Mononuclear cell (primary cell): Measurements from ENCODE around the gene LIMS1. TPM values are rescaled to one million over a fixed set of nuclear protein-coding genes. Genes with fewer than 3 reads are reported as not detected.

Experiments
- H3K27me3 ChIP-seq: 2 replicates; pipeline ENCODE4 v1.6.0; 2011; ENCODE audit warnings: low read length, control low read depth; ENCODE audit not compliant: insufficient read depth
- H3K4me1 ChIP-seq: 2 replicates; pipeline ENCODE4 v1.5.1; 2011; ENCODE audit warnings: mild to moderate bottlenecking, low read length, control low read depth; ENCODE audit not compliant: insufficient read depth
- H3K4me3 ChIP-seq: 2 replicates; pipeline ENCODE4 v1.5.1; 2011; ENCODE audit warnings: mild to moderate bottlenecking, low read length, moderate library complexity
- H3K9me3 ChIP-seq: 2 replicates; pipeline ENCODE4 v1.5.1; 2011; ENCODE audit warnings: low read depth, mild to moderate bottlenecking, control low read depth, low read length
- total RNA-seq: library from RNA; depleted of rRNA; stranded (reverse); fragments of >200 nt; gene quantifications from one replicate; pipeline ENCODE4 v1.2.3, GENCODE V29; 2012

The LIMS1 gene
- total RNA-seq, 1 donor, result 92.7 TPM

DNA sequence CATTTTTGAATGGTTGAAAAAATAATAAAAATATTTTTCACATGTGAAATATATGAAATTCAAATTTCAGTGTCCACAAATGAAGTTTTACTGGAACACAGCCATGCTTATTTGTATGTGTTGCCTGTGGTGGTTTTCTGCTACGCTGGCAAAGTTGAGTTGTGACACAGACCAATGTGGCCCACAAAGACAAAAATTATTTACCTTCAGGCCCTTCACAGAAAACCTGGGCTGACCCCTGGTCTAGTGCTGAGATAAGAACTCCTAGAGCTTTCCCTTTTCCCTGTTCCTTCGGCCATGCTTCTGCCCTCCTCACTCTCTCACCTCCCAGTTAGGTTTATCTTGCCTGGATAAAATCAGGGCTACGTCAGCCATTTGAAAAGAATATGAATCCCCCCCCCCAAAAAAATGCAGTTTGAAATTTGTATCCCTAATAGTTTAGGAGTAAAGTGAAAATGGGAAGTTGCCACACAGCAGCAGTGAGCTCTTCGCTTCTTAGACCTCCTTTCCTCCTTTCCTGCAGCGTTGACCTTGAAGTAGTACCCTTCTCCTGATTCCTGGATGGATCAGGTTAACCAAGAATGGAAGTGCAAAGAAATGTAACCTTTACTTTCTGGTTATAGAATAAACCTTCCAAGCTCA is 91.0 kb downstream of the LIMS1 start:
- Histone ChIP-seq H3K9me3 (no peaks in the 10 kb centered on the region), H3K4me3 (no peak overlapping the region), H3K27me3 (no peaks in the 10 kb centered on the region), H3K4me1 (peaks cover 33% of the 10 kb centered on the region)

DNA sequence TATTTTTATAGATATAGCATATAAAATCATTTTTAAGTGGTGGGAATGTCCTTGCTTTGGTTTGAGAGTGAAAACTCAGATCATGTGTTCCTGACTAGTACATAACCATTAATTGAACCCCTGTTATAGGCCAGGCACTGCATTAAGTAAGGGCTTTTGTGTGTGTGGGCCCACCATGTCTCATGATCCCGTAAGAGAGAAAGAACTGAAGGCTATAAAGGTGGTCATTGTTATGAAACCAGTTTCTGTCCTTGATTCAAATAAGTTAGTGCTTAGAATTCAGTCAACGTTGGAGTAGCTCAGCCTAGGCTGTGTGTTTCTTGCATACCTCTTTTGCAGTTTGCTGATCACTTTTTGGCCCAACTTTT is 91.5 kb downstream of the LIMS1 start:
- Histone ChIP-seq H3K27me3 (no peaks in the 10 kb centered on the region), H3K9me3 (no peaks in the 10 kb centered on the region), H3K4me3 (no peak overlapping the region), H3K4me1 (peaks cover 28% of the 10 kb centered on the region)

DNA sequence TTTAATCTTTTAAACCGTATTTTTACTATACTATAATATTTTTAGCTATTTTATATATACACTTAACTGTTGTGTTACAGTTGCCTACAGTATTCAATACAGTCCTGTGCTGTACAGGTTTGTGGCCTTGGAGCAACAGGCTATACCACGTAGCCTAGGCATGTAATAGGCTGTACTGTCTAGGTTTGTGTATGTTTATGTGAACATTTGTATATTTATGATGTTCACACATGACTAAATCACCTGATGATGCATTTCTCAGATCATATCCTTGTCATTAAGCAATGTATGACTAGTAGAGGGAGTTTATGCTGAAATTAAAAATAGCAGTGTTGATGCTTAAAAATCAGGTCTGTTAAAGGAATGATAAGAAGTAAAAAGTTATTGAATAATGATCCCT is 92.7 kb downstream of the LIMS1 start:
- no peak overlapping the region for H3K4me3 ChIP-seq
- no peaks in the 10 kb centered on the region for H3K9me3 ChIP-seq
- no peaks in the 10 kb centered on the region for H3K27me3 ChIP-seq
- H3K4me1 ChIP-seq, result peaks cover 18% of the 10 kb centered on the region

DNA sequence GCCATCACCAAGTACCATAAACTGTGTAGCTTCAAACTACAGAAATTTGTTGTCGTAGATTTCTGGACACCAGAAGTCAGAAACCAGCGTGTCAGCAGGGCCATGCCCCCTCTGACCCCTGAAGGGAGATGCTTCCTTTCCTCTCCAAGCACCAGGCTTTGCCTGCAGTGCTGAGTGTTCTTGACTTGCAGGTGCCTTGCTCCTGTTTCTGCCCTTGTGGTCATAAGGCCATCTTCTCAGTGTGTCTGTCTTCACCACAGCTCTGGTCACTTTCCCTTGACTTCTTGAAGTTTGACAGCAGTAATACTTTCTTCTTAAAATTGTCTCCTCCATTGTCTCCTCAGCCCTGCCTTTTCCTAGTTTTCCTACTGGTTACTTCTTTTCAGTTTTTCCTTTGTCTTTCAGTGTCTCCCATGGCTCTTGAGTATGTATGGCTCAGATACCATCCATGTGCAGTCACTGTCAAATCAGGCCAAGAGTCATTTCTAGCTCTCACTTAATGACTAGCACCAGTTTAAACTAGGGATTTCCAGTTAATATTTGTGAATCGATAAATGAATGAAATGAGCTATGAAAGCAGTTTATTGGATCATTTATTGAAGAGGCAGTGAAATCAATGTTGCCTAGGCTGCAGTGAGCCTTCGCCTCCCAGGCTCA is 93.8 kb downstream of the LIMS1 start:
- Histone ChIP-seq H3K9me3 (no peaks in the 10 kb centered on the region), H3K27me3 (no peaks in the 10 kb centered on the region), H3K4me3 (no peak overlapping the region), H3K4me1 (peaks cover 18% of the 10 kb centered on the region)

GRCh38 chr2:108628936-108629335 is 94.7 kb downstream of the LIMS1 start:
- H3K4me1 ChIP-seq, result peaks cover 21% of the 10 kb centered on the region
- H3K27me3 ChIP-seq, result no peaks in the 10 kb centered on the region
- H3K9me3 ChIP-seq, result no peaks in the 10 kb centered on the region
- no peak overlapping the region for H3K4me3 ChIP-seq

DNA sequence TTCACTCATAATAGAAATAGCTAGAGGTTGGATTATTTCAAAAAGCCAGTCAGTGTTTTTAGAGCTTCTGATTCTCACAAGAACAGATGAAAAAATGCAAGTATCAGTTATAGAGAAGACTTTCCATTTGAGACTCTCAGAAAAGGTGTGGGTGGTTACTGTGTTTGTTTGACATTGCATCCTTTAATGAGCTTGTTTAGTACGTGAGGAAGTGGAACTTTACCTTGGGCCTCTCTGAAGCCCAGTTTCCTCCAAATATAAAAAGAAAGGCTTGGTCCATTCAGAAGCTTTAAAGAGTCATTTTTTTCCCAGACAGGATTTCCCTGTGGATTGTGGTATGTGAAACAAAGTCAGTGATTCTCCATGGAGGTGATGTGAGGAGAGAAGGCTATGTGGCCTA is 95.1 kb downstream of the LIMS1 start:
- Histone ChIP-seq H3K27me3 (no peaks in the 10 kb centered on the region), H3K4me1 (peaks cover 24% of the 10 kb centered on the region), H3K9me3 (no peaks in the 10 kb centered on the region), H3K4me3 (no peak overlapping the region)

DNA sequence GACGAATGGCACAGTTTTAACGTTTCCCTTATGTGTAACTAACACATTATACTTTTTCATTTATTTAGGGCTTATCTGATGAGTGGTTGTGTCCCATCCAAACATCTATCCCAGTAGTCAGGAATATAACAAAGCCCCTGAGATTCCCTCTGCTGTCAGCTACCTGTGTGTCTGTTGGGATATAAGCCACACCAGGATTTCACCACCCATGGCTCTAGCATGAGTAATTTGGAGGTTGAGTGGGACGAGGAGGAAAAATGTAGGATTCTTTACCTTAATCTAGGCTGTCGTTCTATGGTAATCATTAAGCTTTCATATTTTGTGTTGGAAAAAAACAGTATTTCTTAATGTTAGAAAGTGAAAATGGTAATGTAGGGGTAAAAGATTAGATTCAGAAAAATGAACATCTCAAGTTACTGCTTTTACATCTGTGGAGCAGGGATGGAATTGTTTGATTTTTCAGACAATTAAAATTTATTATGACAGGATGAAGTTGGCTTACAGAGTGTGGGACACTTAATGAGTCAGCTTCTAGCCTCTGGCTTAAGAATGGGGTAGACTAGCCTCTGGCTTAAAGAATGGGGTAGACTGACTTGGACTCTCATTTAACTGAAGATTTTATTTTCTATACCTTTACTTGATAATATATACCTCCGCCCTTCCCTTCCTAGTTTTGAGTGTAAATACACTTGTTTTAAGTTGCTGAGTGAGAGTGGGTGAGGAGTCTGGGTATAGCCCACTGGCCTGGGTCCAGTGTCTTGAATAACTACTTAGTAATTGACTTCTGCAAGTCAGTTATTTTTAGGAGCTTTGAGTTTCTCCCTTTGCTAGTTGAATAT is 96.5 kb downstream of the LIMS1 start:
- H3K4me1 ChIP-seq, result peaks cover 25% of the 10 kb centered on the region
- H3K4me3 ChIP-seq, result no peak overlapping the region
- H3K27me3 ChIP-seq, result no peaks in the 10 kb centered on the region
- H3K9me3 ChIP-seq, result no peaks in the 10 kb centered on the region

DNA sequence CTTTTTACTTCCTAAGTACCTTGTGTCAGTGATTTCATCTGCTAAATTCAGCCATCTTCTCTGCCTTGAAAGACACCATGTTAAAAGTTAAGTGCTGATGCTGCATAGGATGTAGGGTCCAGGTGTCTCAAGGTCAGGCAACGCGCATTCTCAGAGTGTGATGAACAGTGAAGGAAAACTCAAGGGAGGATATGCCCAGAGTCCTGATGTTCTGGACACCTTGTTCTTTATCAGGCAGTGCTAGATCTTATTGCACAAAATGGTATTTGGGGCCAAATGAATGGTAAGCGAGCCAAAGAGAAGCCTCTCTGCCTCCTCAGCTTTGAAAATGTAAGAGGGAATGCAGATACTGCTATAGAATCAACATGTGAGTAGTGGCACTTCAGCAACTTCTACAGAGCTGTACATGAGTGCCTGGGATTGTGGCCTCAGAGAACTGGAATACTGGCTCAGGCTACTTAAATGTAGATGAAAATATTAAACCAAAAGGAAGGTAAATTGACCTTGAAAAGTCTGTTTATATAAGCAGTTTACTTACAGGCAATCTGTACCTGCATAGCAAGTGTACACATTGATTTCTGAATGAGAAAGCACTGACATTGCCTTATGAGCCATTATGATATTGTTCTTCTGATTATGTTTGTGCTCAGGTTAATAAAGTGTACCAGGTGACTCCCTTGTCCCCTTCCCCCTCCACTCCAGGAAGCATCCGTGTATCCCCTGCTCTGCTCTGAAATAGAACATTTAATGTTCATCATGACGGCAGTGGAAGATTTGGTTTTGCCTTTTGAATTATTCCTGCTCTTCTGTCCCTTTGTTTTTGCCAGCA is 98.3 kb downstream of the LIMS1 start:
- no peak overlapping the region for H3K4me3 ChIP-seq
- peaks cover 38% of the 10 kb centered on the region for H3K4me1 ChIP-seq
- no peaks in the 10 kb centered on the region for H3K9me3 ChIP-seq
- no peaks in the 10 kb centered on the region for H3K27me3 ChIP-seq

DNA sequence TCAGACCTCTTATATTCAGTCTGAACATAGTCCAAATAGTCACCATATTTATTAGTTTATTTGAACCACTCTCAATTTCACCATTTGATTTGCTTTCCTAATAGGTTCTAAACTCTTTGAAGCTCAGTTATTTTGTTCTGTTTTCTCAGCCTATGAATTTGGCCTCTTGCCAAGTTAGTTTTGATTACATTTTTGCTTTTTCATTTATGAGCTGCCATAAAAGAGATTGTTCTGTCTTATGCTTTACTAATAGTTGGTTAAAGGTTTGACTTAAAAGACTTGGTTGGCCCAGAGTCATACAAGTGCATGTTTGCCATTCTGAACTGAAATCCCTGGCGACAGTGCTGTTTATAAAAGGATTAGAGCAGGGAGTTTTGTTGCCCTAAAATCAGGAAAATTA is 99.1 kb downstream of the LIMS1 start:
- H3K27me3 ChIP-seq, result no peaks in the 10 kb centered on the region
- no peaks in the 10 kb centered on the region for H3K9me3 ChIP-seq
- H3K4me1 ChIP-seq, result peaks cover 45% of the 10 kb centered on the region

GRCh38 chr2:108634011-108634410 is 99.7 kb downstream of the LIMS1 start:
- no peaks in the 10 kb centered on the region for H3K9me3 ChIP-seq
- peaks cover 45% of the 10 kb centered on the region for H3K4me1 ChIP-seq
- H3K4me3 ChIP-seq, result no peak overlapping the region
- H3K27me3 ChIP-seq, result no peaks in the 10 kb centered on the region

More for the DNA sequence above, 99.1 kb downstream of the LIMS1 start:
- no peak overlapping the region for H3K4me3 ChIP-seq

- Histone ChIP-seq H3K4me1 (peaks cover 42% of the 10 kb centered on the region), H3K4me3 (no peak overlapping the region), H3K27me3 (no peaks in the 10 kb centered on the region), H3K9me3 (no peaks in the 10 kb centered on the region)
Measured at GRCh38 chr2:108634576-108635160, 100.4 kb downstream of the LIMS1 start.

- H3K9me3 ChIP-seq, result no peaks in the 10 kb centered on the region
- H3K4me3 ChIP-seq, result no peak overlapping the region
- no peaks in the 10 kb centered on the region for H3K27me3 ChIP-seq
- peaks cover 47% of the 10 kb centered on the region for H3K4me1 ChIP-seq
Measured at GRCh38 chr2:108635630-108636354, 101.5 kb downstream of the LIMS1 start.

DNA sequence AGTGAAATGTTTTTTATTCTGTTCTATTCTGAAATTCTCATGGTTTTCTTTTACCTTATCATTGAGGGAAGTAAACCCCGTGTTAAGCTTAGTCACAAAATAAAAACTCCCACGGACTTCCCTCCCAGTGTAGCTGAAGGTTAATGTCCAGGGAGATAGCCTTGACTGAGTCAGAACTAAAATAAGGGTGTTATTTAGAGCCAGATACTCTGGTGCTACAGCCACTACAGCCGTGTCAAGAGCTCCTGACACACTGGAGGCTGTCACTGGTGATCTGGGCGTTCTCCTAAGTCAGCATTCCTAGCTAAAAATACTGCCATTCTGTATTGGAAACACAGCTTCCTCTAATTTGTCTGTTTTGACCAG is 103.0 kb downstream of the LIMS1 start:
- peaks cover 47% of the 10 kb centered on the region for H3K4me1 ChIP-seq

DNA sequence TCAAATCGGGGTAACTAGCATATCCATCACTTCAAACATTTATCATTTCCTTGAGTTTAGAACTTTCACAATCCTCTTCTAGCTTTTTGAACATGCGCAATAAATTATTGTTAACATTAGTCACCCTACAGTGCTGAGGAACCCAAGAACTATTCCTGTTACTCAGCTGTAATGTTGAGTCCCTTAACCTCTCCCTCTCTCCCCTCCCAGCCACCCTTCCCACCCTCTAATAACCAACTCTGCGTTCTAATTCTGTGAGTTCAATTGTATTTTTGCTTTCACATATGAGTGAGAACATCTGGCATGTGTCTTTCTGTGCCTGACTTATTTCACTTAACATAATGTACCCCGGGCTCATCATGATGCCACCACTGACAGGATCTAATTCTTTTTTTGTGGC is 106.5 kb downstream of the LIMS1 start:
- Histone ChIP-seq H3K4me3 (no peak overlapping the region), H3K9me3 (no peaks in the 10 kb centered on the region), H3K4me1 (peaks cover 32% of the 10 kb centered on the region), H3K27me3 (no peaks in the 10 kb centered on the region)

More for the DNA sequence above, 103.0 kb downstream of the LIMS1 start:
- H3K4me3 ChIP-seq, result no peak overlapping the region
- H3K27me3 ChIP-seq, result no peaks in the 10 kb centered on the region
- H3K9me3 ChIP-seq, result no peaks in the 10 kb centered on the region
